ENCODE measurements around the gene SDHAF2. TPM values are rescaled to one million over a fixed set of nuclear protein-coding genes. Genes with fewer than 3 reads are reported as not detected.
A peak's percentile ranks its signal among the peaks of the same experiment; 100 is the strongest.

The SDHAF2 gene
- total and polyA plus RNA-seq, 9 of the 15 experiments (the other 6 are each of a cell fraction or from before 2014, with no cell fraction given): 21.2 to 144 (median 40.4) TPM

- TF ChIP-seq ERF (CRISPR knock-in tag; IDR thresholded peaks at IDR 0.05) (no peak), ATF3 (IDR thresholded peaks at IDR 0.05) (no peak), ATF3 (CRISPR knock-in tag; conservative IDR thresholded peaks at IDR 0.05) (no peak)
Measured at GRCh38 chr11:61390161-61390560, 39.8 kb upstream of the SDHAF2 start (continued).

GRCh38 chr11:61392981-61393595, 36.8 kb upstream of the SDHAF2 start:
- no peaks in the 10 kb centered on the region for H4K20me1 ChIP-seq (replicated peaks; ENCODE audit: control insufficient read depth, insufficient read depth, low read length)
- peak overlapping the region; percentile 57 to 89; a peak in 3 of 4 replicates for H3K9ac ChIP-seq (ENCODE audit: insufficient read depth in 1 of 2, low read depth in 2 of 2, low read length in 2 of 2)
- peaks cover 0 to 14% of the 10 kb centered on the region in 2 experiments; a peak in 2 of 5 replicates for H3K4me1 ChIP-seq (replicated peaks in 1 of 2; ENCODE audit: control insufficient read depth in 2 of 2, insufficient read depth in 2 of 2, low read length in 2 of 2)
- H3K4me3 ChIP-seq: peak overlapping the region; percentile 38
- BruUV-seq (replicated peaks): no TSS peak
- CTCF ChIA-PET (ENCODE audit: low intra/inter-chr PET ratio): interaction anchor here (0.5 kb wide), 1 partner anchor 238 kb away, joined by 7 read pairs; no protein-coding TSS in a partner anchor
- H3K79me2 ChIP-seq (ENCODE audit: control insufficient read depth, insufficient read depth, low read length): no peaks in the 10 kb centered on the region
- no peaks in the 10 kb centered on the region; a peak in 1 of 5 replicates for H3K27me3 ChIP-seq (ENCODE audit: control insufficient read depth in 2 of 2, insufficient read depth in 2 of 2, low read length in 2 of 2)
- ATAC-seq: peak; percentile 81
- peak in 2 of 4 experiments; percentile 39 to 45 for DNase-seq (ENCODE audit: extremely low read depth in 1 of 4, low spot score in 3 of 4)
- no peaks in the 10 kb centered on the region; the same call in 1 of the 3 replicates for H3K36me3 ChIP-seq (ENCODE audit: control insufficient read depth, insufficient read depth, low read length)
- in situ Hi-C loops (cut with MboI) (no loop called here), intact Hi-C loops (cut with micrococcal nuclease) (no loop called here)
- POLR2A ChIA-PET: interaction anchor here (0.6 to 1.8 kb wide), 6 partner anchors 8 to 96 kb away, joined by 3 to 15 read pairs (median 3); partner anchors contain the start of genes CPSF7 and SDHAF2
- WGBS (ENCODE audit: insufficient coverage, low coverage, missing lambda C conversion rate): 20% methylated on average over 15 of the region's 15 CpGs
- peak; percentile 79 for FAIRE-seq
- peaks cover 9% of the 10 kb centered on the region; the same call in 1 of the 2 replicates for H3K9me3 ChIP-seq (replicated peaks; ENCODE audit: control insufficient read depth, insufficient read depth, low read depth, low read length)
- peak overlapping the region; percentile 85 for H2AFZ ChIP-seq (ENCODE audit: low read depth, low read length)
- TF ChIP-seq, protein P1, sequence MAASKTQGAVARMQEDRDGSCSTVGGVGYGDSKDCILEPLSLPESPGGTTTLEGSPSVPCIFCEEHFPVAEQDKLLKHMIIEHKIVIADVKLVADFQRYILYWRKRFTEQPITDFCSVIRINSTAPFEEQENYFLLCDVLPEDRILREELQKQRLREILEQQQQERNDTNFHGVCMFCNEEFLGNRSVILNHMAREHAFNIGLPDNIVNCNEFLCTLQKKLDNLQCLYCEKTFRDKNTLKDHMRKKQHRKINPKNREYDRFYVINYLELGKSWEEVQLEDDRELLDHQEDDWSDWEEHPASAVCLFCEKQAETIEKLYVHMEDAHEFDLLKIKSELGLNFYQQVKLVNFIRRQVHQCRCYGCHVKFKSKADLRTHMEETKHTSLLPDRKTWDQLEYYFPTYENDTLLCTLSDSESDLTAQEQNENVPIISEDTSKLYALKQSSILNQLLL (CRISPR knock-in tag; IDR thresholded peaks at IDR 0.05; ENCODE audit: borderline replicate concordance): no peak
- TF ChIP-seq, protein P2, sequence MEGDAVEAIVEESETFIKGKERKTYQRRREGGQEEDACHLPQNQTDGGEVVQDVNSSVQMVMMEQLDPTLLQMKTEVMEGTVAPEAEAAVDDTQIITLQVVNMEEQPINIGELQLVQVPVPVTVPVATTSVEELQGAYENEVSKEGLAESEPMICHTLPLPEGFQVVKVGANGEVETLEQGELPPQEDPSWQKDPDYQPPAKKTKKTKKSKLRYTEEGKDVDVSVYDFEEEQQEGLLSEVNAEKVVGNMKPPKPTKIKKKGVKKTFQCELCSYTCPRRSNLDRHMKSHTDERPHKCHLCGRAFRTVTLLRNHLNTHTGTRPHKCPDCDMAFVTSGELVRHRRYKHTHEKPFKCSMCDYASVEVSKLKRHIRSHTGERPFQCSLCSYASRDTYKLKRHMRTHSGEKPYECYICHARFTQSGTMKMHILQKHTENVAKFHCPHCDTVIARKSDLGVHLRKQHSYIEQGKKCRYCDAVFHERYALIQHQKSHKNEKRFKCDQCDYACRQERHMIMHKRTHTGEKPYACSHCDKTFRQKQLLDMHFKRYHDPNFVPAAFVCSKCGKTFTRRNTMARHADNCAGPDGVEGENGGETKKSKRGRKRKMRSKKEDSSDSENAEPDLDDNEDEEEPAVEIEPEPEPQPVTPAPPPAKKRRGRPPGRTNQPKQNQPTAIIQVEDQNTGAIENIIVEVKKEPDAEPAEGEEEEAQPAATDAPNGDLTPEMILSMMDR (IDR thresholded peaks at IDR 0.05 in 2 of 3, conservative IDR thresholded peaks at IDR 0.05 in 1 of 3; ENCODE audit: insufficient read depth in 2 of 3, low read depth in 1 of 3, low read length in 3 of 3): peak; percentile 40 to 42 (median 42)
- TF ChIP-seq RAD21 (CRISPR knock-in tag; conservative IDR thresholded peaks at IDR 0.05 in 1 of 2, IDR thresholded peaks at IDR 0.05 in 1 of 2) (peak in 1 of 2 experiments; percentile 37; a peak in 2 of 4 replicates), SPI1 (IDR thresholded peaks at IDR 0.05; ENCODE audit: borderline replicate concordance, low read depth, low read length) (no peak), CBX1 (IDR thresholded peaks at IDR 0.05; ENCODE audit: low read depth) (no peak), EGR1 (conservative IDR thresholded peaks at IDR 0.05) (0 out of 2 replicates have a peak, but pooled peaks have one; percentile 8), CCNT2 (IDR thresholded peaks at IDR 0.05; ENCODE audit: borderline replicate concordance, extremely low read depth, insufficient read length, low read depth, low read length) (no peak), ZBTB33 (CRISPR knock-in tag; IDR thresholded peaks at IDR 0.05) (no peak), FOXA1 (IDR thresholded peaks at IDR 0.05; ENCODE audit: borderline replicate concordance) (no peak), ZNF184 (CRISPR knock-in tag; IDR thresholded peaks at IDR 0.05) (no peak)
- no peaks in the 10 kb centered on the region for H3K9me1 ChIP-seq (ENCODE audit: control insufficient read depth, insufficient read depth, low read length)
- H3K4me2 ChIP-seq (ENCODE audit: insufficient read depth, low read length): peak overlapping the region; percentile 79
- peak overlapping the region; percentile 64; the same call in 2 of the 3 replicates for H3K27ac ChIP-seq (ENCODE audit: extremely low read depth, low read depth, low read length)
